ENCODE data around the gene MYB.

Gene MYB

GRCh38 chr6:135191508-135192255, 10.6 kb downstream of the MYB start:
- DNase-seq = no peak

- no peak for DNase-seq
Measured at GRCh38 chr6:135192256-135193174, 11.4 kb downstream of the MYB start.

GRCh38 chr6:135193221-135193620, 12.1 kb downstream of the MYB start:
- no peak for DNase-seq

GRCh38 chr6:135195041-135195440, 13.9 kb downstream of the MYB start:
- DNase-seq = no peak

- no peak for DNase-seq
Measured at GRCh38 chr6:135195522-135195921, 14.4 kb downstream of the MYB start.

GRCh38 chr6:135196739-135197510, 15.8 kb downstream of the MYB start:
- DNase-seq = no peak

GRCh38 chr6:135202836-135203235, 21.7 kb downstream of the MYB start:
- DNase-seq = no peak

- no peak for DNase-seq
Measured at GRCh38 chr6:135204951-135205350, 23.8 kb downstream of the MYB start.

- DNase-seq = no peak
Measured at GRCh38 chr6:135209803-135210202, 28.7 kb downstream of the MYB start.

- DNase-seq = no peak
Measured at GRCh38 chr6:135210632-135211305, 29.7 kb downstream of the MYB start.

GRCh38 chr6:135211306-135211702, 30.2 kb downstream of the MYB start:
- no peak for DNase-seq

GRCh38 chr6:135212020-135212806, 31.1 kb downstream of the MYB start:
- no peak for DNase-seq

GRCh38 chr6:135212935-135213334, 31.8 kb downstream of the MYB start:
- no peak for DNase-seq

- DNase-seq = no peak
Measured at GRCh38 chr6:135213616-135214015, 32.5 kb downstream of the MYB start.

- no peak for DNase-seq
Measured at GRCh38 chr6:135215160-135215559, 34.1 kb downstream of the MYB start.

- DNase-seq = no peak
Measured at GRCh38 chr6:135215563-135215962, 34.5 kb downstream of the MYB start.

- DNase-seq = no peak
Measured at GRCh38 chr6:135217663-135218062, 36.6 kb downstream of the MYB start.

- DNase-seq = no peak
Measured at GRCh38 chr6:135219346-135219745, 38.2 kb downstream of the MYB start.

- DNase-seq = no peak
Measured at GRCh38 chr6:135221042-135221441, 39.9 kb downstream of the MYB start.

GRCh38 chr6:135221505-135221904, 40.4 kb downstream of the MYB start:
- DNase-seq = no peak

GRCh38 chr6:135222623-135223022, 41.5 kb downstream of the MYB start:
- DNase-seq = no peak
